Lower leg skin (tissue), 4 donors: ENCODE results near the gene SLC29A3. TPM values are rescaled to one million over a fixed set of nuclear protein-coding genes. Genes with fewer than 3 reads are reported as not detected.

Experiments used
- DNase-seq, 2 donors: peaks; one replicate each; pipeline ENCODE4 v3.0.0-alpha.2; 2019; ENCODE audit warnings: low spot score in 2 of 2
- H3K4me3 ChIP-seq: fragments of 200-600 bp; sonication (generic); 2 replicates; pipeline ENCODE4 v1.5.1; 2017; ENCODE audit warnings: mild to moderate bottlenecking, low read depth; ENCODE audit not compliant: poor library complexity, severe bottlenecking
- POLR2A ChIP-seq, 2 donors: fragments of 450-650 bp; IDR thresholded peaks; one replicate each; pipeline ENCODE4 v1.6.1; 2016 to 2017; ENCODE audit warnings: antibody characterized with exemption in 2 of 2, mild to moderate bottlenecking in 1 of 2, moderate library complexity in 1 of 2
- WGBS, 2 donors: methylation state at CpG; one replicate each; pipeline ENCODE4 v1.1.5; 2018; 5-methylcytosine and 5-hydroxymethylcytosine counted together
- intact Hi-C: fragments of 100-400 bp; cut with DNase I; formaldehyde crosslinking; loops from one replicate; pipeline ENCODE4 v1.15.0; 2023; ENCODE audit warnings: low total_unique reads
- total RNA-seq, 4 donors: library from RNA; depleted of rRNA; stranded (reverse); fragments of >200 nt; gene quantifications; one replicate each; pipeline ENCODE4 v1.1.0, GENCODE V29; 2016
- TF ChIP-seq, protein P1 (sequence below), 3 donors: fragments of 450-650 bp; IDR thresholded peaks; one replicate each; pipeline ENCODE4 v1.5.1; 2016; ENCODE audit warnings: antibody characterized with exemption in 3 of 3, mild to moderate bottlenecking in 3 of 3, moderate library complexity in 2 of 3

SLC29A3 gene
- total RNA-seq, 4 donors from 2014 or later: 1.1 to 5.7 (median 2.6) TPM

DNA sequence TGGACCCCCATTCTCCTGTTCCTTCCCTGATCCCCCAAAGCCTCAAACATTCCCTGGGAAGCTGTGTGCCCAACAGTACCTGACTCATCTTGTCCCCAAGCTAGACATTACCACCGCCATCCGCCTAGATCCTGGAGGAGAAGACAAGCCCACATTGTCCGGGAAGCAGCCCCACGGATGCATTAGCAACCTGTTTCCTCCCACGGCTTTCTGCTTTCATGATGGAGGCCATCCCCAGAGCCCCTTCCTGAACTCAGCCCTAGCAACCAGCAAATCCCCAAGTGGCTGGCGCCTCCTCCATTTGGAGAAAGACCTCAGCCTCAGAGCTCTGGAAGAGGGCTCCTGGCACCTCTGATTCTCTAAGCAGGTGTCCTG lies 2.3 kb upstream of the SLC29A3 start:
- intact Hi-C loops: loop anchor here (5.0 kb wide), 2 partner anchors 251 to 391 kb away; no protein-coding TSS in a partner anchor
- WGBS, 2 donors: 65 to 72% methylated on average over 6 of the region's 6 CpGs
- no peak for TF ChIP-seq POLR2A (IDR thresholded peaks at IDR 0.05)
- TF ChIP-seq, protein P1, sequence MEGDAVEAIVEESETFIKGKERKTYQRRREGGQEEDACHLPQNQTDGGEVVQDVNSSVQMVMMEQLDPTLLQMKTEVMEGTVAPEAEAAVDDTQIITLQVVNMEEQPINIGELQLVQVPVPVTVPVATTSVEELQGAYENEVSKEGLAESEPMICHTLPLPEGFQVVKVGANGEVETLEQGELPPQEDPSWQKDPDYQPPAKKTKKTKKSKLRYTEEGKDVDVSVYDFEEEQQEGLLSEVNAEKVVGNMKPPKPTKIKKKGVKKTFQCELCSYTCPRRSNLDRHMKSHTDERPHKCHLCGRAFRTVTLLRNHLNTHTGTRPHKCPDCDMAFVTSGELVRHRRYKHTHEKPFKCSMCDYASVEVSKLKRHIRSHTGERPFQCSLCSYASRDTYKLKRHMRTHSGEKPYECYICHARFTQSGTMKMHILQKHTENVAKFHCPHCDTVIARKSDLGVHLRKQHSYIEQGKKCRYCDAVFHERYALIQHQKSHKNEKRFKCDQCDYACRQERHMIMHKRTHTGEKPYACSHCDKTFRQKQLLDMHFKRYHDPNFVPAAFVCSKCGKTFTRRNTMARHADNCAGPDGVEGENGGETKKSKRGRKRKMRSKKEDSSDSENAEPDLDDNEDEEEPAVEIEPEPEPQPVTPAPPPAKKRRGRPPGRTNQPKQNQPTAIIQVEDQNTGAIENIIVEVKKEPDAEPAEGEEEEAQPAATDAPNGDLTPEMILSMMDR (IDR thresholded peaks at IDR 0.05): no peak
- H3K4me3 ChIP-seq: no peak overlapping the region
- DNase-seq: no peak

DNA sequence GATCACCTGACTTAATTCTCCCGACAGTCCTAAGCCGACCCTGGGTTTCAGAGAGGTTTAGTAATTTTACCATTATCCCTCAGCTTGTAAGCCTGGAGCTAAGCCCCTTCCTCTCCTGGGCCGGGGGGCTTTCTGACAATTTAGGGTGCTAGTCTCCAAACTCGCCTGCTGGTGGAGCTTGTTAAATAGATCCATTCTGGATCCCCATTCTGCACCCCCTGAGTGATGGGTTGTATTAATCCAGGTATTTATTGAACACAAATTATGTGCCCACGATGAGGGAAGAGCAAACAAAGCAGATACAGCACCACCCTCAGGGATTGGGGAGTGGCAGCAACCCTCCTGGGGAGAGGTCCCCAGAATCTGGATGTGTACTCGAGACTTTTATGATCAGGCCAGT lies 1.3 kb upstream of the SLC29A3 start:
- intact Hi-C loops: loop anchor here (5.0 kb wide), 2 partner anchors 250 to 390 kb away; no protein-coding TSS in a partner anchor
- WGBS, 2 donors: 79 to 90% methylated on average over 6 of the region's 6 CpGs
- no peak for DNase-seq
- TF ChIP-seq POLR2A (IDR thresholded peaks at IDR 0.05): no peak
- TF ChIP-seq, protein P1 (IDR thresholded peaks at IDR 0.05): no peak
- H3K4me3 ChIP-seq: no peak overlapping the region

DNA sequence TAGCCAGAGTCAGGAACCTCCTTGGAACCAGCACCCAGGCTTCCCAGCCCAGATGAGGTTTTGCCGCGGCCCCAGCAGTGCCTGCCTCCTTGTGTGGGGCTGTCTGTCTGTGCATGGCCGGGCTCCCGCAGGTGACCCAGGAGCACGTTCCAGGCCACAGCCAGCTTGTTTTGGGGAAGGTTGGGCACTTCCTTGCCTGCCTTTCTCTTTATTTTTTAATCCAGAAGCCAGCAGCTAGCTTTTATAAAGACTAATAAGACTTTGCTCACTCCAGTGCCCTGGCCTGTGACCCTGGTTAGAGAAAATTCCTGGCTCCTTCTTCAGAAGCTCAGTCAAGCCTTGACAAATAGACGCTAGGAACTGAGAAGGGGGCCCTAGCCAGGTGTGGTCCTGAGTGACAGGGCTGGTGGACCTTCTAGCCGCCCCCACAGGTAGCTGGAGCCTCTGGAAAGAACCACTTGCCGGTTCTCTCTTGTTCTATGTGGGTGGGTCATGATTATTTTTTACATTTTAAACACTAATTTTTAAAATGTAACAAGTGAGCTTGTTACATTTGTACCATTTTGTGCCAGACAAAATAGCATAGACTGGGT lies 837 bp downstream of the SLC29A3 start:
- intact Hi-C loops: loop anchor here (5.0 kb wide), 2 partner anchors 247 to 387 kb away; no protein-coding TSS in a partner anchor
- peak overlapping the region; percentile 65 for H3K4me3 ChIP-seq
- 46 to 50% methylated on average over 8 of the region's 8 CpGs for WGBS, 2 donors
- no peak for TF ChIP-seq POLR2A (IDR thresholded peaks at IDR 0.05)
- TF ChIP-seq, protein P1 (IDR thresholded peaks at IDR 0.05): no peak
- no peak for DNase-seq

DNA sequence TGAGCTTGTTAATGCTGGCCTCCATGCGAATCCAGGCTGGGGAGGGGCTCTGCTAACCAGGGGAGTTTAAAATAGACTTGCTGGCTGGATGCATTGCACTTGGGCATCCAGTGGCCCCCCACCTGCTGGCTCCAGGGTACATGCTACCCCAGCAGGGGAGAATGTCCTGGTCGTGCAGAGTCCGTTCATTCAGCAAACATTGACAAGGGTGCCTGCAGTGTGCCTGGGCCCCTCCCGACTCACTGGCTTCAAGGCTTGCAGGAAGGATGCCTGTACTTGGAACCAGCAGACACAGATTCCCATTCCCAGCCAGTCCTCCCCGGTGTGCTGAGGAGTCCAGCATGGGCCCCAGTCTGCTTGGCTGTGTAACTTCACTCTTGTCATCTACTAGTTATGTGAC lies 1.5 kb downstream of the SLC29A3 start:
- 85 to 87% methylated on average over 5 of the region's 5 CpGs for WGBS, 2 donors
- intact Hi-C loops: no loop called here
- TF ChIP-seq, protein P1 (IDR thresholded peaks at IDR 0.05): no peak
- TF ChIP-seq POLR2A (IDR thresholded peaks at IDR 0.05): no peak
- DNase-seq: no peak
- no peak overlapping the region for H3K4me3 ChIP-seq

DNA sequence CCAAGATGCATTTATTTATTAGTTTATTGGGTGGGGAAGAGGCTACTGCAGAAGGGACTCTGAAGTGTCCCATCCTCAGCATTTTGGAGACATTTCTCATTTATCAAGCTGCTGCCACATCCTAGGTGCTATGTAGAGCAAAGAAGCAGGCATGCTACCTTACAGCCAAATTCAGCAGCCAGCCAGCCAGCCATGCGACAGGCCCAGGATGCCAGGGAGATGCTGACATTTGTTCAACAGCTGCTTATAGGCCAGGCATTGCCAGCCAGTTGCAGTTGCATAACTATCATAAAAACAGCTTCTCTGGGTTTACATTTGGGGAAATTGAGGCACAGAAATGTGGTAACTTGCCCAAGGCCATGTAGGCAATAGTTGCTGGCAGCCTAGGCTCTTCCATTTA lies 2.3 kb downstream of the SLC29A3 start:
- no peak for DNase-seq
- 82 to 86% methylated on average over 1 of the region's 1 CpG for WGBS, 2 donors
- intact Hi-C loops: no loop called here

More for the DNA sequence above, 2.3 kb downstream of the SLC29A3 start:
- no peak for TF ChIP-seq POLR2A (IDR thresholded peaks at IDR 0.05)
- TF ChIP-seq, protein P1 (IDR thresholded peaks at IDR 0.05): no peak
- no peak overlapping the region for H3K4me3 ChIP-seq
